Activated T-helper 1 cell treated with anti-CD3 and anti-CD28 coated beads, Interleukin-12 subunit alpha, Interleukin-12 subunit beta, Interleukin-2, Interleukin-4 antibody, amounts not matched to agents 30 ng/mL and 10 ng/mL and 1 ng/mL, durations not matched to agents 14 hours and 24 hours and 36 hours (primary cell): ENCODE results near the gene TTC39A. TPM values are rescaled to one million over a fixed set of nuclear protein-coding genes. Genes with fewer than 3 reads are reported as not detected.
"Not testable (repeated sequence)": the region's sequence is repeated elsewhere in the genome, so short reads cannot be mapped to it uniquely, and the experiment has no call there.

ENCODE experiments used
- DNase-seq: peaks from one replicate; pipeline ENCODE4 v3.0.0; 2021; ENCODE audit warnings: low spot score
- H3K27ac Mint-ChIP-seq: one replicate; pipeline ENCODE4 v1.8.0; 2021; ENCODE audit warnings: mild to moderate bottlenecking, mixed read lengths
- H3K27me3 Mint-ChIP-seq: one replicate; pipeline ENCODE4 v1.8.0; 2022; ENCODE audit warnings: mild to moderate bottlenecking, moderate library complexity, mixed read lengths; ENCODE audit not compliant: insufficient read depth
- H3K36me3 Mint-ChIP-seq: one replicate; pipeline ENCODE4 v1.8.0; 2021; ENCODE audit warnings: low read depth, mixed read lengths
- H3K4me1 Mint-ChIP-seq: one replicate; pipeline ENCODE4 v1.8.0; 2021; ENCODE audit warnings: low read depth, mixed read lengths
- H3K4me3 Mint-ChIP-seq: one replicate; pipeline ENCODE4 v1.8.0; 2021; ENCODE audit warnings: mild to moderate bottlenecking, moderate library complexity, mixed read lengths
- H3K9me3 Mint-ChIP-seq: one replicate; pipeline ENCODE4 v1.8.0; 2021; ENCODE audit warnings: mixed read lengths
- intact Hi-C: fragments of 100-400 bp; cut with micrococcal nuclease; formaldehyde crosslinking; loops from one replicate; pipeline ENCODE4 v1.15.1; 2024
- total RNA-seq: library from RNA; stranded (reverse); gene quantifications from 2 replicates; pipeline ENCODE4 v1.2.3, GENCODE V29; 2022

Gene TTC39A
- total RNA-seq, 1 donor from 2014 or later: not detected

GRCh38 chr1:51263147-51263877 is 67.0 kb downstream of the TTC39A start:
- peaks cover 12% of the 10 kb centered on the region for H3K36me3 Mint-ChIP-seq
- H3K27me3 Mint-ChIP-seq: no peaks in the 10 kb centered on the region
- no peak overlapping the region for H3K27ac Mint-ChIP-seq
- no peak for DNase-seq
- intact Hi-C loops: no loop called here
- no peaks in the 10 kb centered on the region for H3K9me3 Mint-ChIP-seq
- peaks cover 35% of the 10 kb centered on the region for H3K4me1 Mint-ChIP-seq
- H3K4me3 Mint-ChIP-seq: no peak overlapping the region

- intact Hi-C loops: no loop called here
- Mint-ChIP-seq H3K27ac (no peak overlapping the region), H3K27me3 (no peaks in the 10 kb centered on the region), H3K36me3 (no peaks in the 10 kb centered on the region), H3K4me3 (no peak overlapping the region), H3K9me3 (no peaks in the 10 kb centered on the region), H3K4me1 (no peaks in the 10 kb centered on the region)
- DNase-seq: no peak
Observed at GRCh38 chr1:51255331-51255730, 75.0 kb downstream of the TTC39A start.

- Mint-ChIP-seq H3K27me3 (no peaks in the 10 kb centered on the region), H3K27ac (no peak overlapping the region), H3K4me3 (no peak overlapping the region), H3K4me1 (no peaks in the 10 kb centered on the region), H3K36me3 (no peaks in the 10 kb centered on the region), H3K9me3 (no peaks in the 10 kb centered on the region)
- DNase-seq: no peak
- intact Hi-C loops: no loop called here
Observed at GRCh38 chr1:51253691-51254090, 76.7 kb downstream of the TTC39A start.

- intact Hi-C loops: no loop called here
Observed at GRCh38 chr1:51252366-51252765, 78.0 kb downstream of the TTC39A start.

GRCh38 chr1:51251165-51251564 is 79.2 kb downstream of the TTC39A start:
- DNase-seq, H3K27me3 Mint-ChIP-seq, H3K36me3 Mint-ChIP-seq, H3K9me3 Mint-ChIP-seq, H3K27ac Mint-ChIP-seq, H3K4me3 Mint-ChIP-seq, intact Hi-C loops: not testable (repeated sequence)
- peaks cover 16% of the 10 kb centered on the region for H3K4me1 Mint-ChIP-seq

More at GRCh38 chr1:51252366-51252765, 78.0 kb downstream of the TTC39A start:
- Mint-ChIP-seq H3K4me1 (peaks cover 4% of the 10 kb centered on the region), H3K9me3 (no peaks in the 10 kb centered on the region), H3K27ac (no peak overlapping the region), H3K4me3 (no peak overlapping the region), H3K27me3 (no peaks in the 10 kb centered on the region), H3K36me3 (no peaks in the 10 kb centered on the region)
- DNase-seq: no peak

GRCh38 chr1:51250729-51251128 is 79.6 kb downstream of the TTC39A start:
- H3K4me3 Mint-ChIP-seq, H3K27me3 Mint-ChIP-seq, H3K9me3 Mint-ChIP-seq, intact Hi-C loops, DNase-seq, H3K36me3 Mint-ChIP-seq, H3K27ac Mint-ChIP-seq: not testable (repeated sequence)
- peaks cover 20% of the 10 kb centered on the region for H3K4me1 Mint-ChIP-seq

- intact Hi-C loops: no loop called here
- peaks cover 20% of the 10 kb centered on the region for H3K4me1 Mint-ChIP-seq
- no peak for DNase-seq
- H3K27ac Mint-ChIP-seq: no peak overlapping the region
- no peaks in the 10 kb centered on the region for H3K27me3 Mint-ChIP-seq
- H3K4me3 Mint-ChIP-seq: no peak overlapping the region
- no peaks in the 10 kb centered on the region for H3K9me3 Mint-ChIP-seq
- H3K36me3 Mint-ChIP-seq: peaks cover 1% of the 10 kb centered on the region
Observed at GRCh38 chr1:51249445-51249844, 80.9 kb downstream of the TTC39A start.

GRCh38 chr1:51247499-51247898 is 82.9 kb downstream of the TTC39A start:
- H3K4me1 Mint-ChIP-seq: peaks cover 25% of the 10 kb centered on the region
- no peaks in the 10 kb centered on the region for H3K27me3 Mint-ChIP-seq
- H3K27ac Mint-ChIP-seq: no peak overlapping the region
- no peaks in the 10 kb centered on the region for H3K9me3 Mint-ChIP-seq
- DNase-seq: no peak
- peaks cover 10% of the 10 kb centered on the region for H3K36me3 Mint-ChIP-seq
- H3K4me3 Mint-ChIP-seq: no peak overlapping the region
- intact Hi-C loops: no loop called here

GRCh38 chr1:51247022-51247421 is 83.3 kb downstream of the TTC39A start:
- Mint-ChIP-seq H3K4me1 (peaks cover 25% of the 10 kb centered on the region), H3K27ac (no peak overlapping the region), H3K36me3 (peaks cover 10% of the 10 kb centered on the region)

GRCh38 chr1:51242546-51242945 is 87.8 kb downstream of the TTC39A start:
- H3K4me1 Mint-ChIP-seq: peaks cover 31% of the 10 kb centered on the region
- no peak for DNase-seq
- H3K9me3 Mint-ChIP-seq: no peaks in the 10 kb centered on the region
- H3K27ac Mint-ChIP-seq: no peak overlapping the region
- no peak overlapping the region for H3K4me3 Mint-ChIP-seq
- H3K27me3 Mint-ChIP-seq: no peaks in the 10 kb centered on the region
- H3K36me3 Mint-ChIP-seq: peaks cover 13% of the 10 kb centered on the region
- intact Hi-C loops: no loop called here

More at GRCh38 chr1:51247022-51247421, 83.3 kb downstream of the TTC39A start:
- Mint-ChIP-seq H3K27me3 (no peaks in the 10 kb centered on the region), H3K9me3 (no peaks in the 10 kb centered on the region), H3K4me3 (no peak overlapping the region)
- no peak for DNase-seq
- intact Hi-C loops: no loop called here

GRCh38 chr1:51241119-51241518 is 89.2 kb downstream of the TTC39A start:
- Mint-ChIP-seq H3K27ac (no peak overlapping the region), H3K4me3 (no peak overlapping the region), H3K27me3 (no peaks in the 10 kb centered on the region), H3K36me3 (peaks cover 13% of the 10 kb centered on the region), H3K9me3 (no peaks in the 10 kb centered on the region), H3K4me1 (peaks cover 16% of the 10 kb centered on the region)
- intact Hi-C loops: no loop called here
- DNase-seq: no peak

GRCh38 chr1:51240084-51240483 is 90.3 kb downstream of the TTC39A start:
- H3K4me3 Mint-ChIP-seq: no peak overlapping the region
- peaks cover 21% of the 10 kb centered on the region for H3K4me1 Mint-ChIP-seq
- no peaks in the 10 kb centered on the region for H3K9me3 Mint-ChIP-seq
- intact Hi-C loops: no loop called here
- H3K27ac Mint-ChIP-seq: no peak overlapping the region
- DNase-seq: no peak
- H3K36me3 Mint-ChIP-seq: peaks cover 13% of the 10 kb centered on the region
- H3K27me3 Mint-ChIP-seq: no peaks in the 10 kb centered on the region

- no peaks in the 10 kb centered on the region for H3K9me3 Mint-ChIP-seq
- peaks cover 2% of the 10 kb centered on the region for H3K27me3 Mint-ChIP-seq
- H3K36me3 Mint-ChIP-seq: peaks cover 7% of the 10 kb centered on the region
- H3K4me3 Mint-ChIP-seq: no peak overlapping the region
- no peak for DNase-seq
- intact Hi-C loops: loop anchor here (5.0 to 10.0 kb wide), 5 partner anchors 44 to 797 kb away; partner anchors contain the start of genes CDKN2C, EPS15 and KTI12
- peaks cover 24% of the 10 kb centered on the region for H3K4me1 Mint-ChIP-seq
- no peak overlapping the region for H3K27ac Mint-ChIP-seq
Observed at GRCh38 chr1:51238034-51238403, 92.3 kb downstream of the TTC39A start.
